ENCODE data around the gene SOX9.

The SOX9 gene

DNA sequence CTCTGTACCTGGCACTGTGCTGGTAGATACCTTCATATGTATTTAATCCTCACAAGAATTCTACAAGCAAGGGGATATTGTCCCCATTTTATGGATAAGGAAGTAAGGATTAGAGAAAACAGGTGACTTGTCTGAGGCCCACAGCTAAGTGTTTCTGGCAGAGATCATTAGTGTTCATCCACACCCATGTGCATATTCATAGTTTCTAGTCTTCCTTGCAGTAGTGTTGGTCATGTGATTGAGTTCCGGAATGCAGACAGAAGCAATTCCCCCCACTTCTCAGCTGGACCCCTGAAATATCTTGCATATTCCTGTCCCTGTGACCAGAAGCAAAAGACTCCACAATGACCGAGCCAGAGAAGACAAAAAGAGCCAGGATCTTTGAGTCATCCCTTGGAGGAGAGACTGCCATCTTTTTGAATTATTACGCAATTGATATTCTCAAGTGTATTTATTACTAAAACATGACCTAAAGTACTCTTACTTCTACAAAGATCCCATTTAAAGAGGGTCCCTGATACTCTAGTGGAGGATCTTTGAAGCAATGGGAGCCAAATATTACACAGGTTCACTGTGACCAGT is 43.4 kb downstream of the SOX9 start:
- TF ChIP-seq, protein P1, sequence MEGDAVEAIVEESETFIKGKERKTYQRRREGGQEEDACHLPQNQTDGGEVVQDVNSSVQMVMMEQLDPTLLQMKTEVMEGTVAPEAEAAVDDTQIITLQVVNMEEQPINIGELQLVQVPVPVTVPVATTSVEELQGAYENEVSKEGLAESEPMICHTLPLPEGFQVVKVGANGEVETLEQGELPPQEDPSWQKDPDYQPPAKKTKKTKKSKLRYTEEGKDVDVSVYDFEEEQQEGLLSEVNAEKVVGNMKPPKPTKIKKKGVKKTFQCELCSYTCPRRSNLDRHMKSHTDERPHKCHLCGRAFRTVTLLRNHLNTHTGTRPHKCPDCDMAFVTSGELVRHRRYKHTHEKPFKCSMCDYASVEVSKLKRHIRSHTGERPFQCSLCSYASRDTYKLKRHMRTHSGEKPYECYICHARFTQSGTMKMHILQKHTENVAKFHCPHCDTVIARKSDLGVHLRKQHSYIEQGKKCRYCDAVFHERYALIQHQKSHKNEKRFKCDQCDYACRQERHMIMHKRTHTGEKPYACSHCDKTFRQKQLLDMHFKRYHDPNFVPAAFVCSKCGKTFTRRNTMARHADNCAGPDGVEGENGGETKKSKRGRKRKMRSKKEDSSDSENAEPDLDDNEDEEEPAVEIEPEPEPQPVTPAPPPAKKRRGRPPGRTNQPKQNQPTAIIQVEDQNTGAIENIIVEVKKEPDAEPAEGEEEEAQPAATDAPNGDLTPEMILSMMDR (IDR thresholded peaks at IDR 0.05; ENCODE audit: control extremely low read depth, extremely low read depth, low read depth, missing control alignments) = no peak
- POLR2A ChIA-PET = no interaction called here
- no peak for DNase-seq (ENCODE audit: extremely low spot score)
- CTCF ChIA-PET = interaction anchor here (1.1 to 1.2 kb wide), 2 partner anchors 9 to 15 kb away, joined by 3 read pairs; no protein-coding TSS in a partner anchor

DNA sequence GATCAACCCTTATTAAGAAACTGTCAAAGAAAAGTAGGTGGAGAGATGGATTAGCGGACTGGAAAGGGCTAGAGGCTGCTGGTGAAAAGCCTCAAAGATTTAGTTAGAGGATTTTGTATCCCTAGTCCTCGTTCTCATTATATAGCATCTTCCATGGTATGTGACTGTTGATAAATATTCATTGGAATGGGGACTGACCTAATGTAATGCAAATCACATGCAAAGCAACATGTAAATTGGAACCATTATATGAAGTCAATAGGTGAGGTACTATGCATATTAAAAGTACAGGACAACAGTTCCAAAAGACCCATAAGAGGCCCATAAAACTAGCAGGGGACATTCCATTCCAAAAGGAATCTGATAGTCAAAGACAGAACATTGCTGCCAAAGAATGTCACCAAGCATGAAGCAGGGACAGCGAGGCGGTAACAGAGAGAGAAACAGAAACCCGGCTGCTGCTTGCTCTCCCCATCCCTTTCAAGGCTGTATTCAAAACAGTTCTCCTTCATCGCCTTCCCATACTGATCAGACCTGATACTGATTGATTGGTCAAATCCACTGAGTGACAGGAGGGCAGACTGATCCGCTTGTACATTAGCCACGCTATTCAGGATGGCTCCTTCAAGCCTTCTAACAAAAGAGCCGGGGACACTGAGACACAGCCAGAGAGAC is 44.5 kb downstream of the SOX9 start:
- TF ChIP-seq, protein P1 (IDR thresholded peaks at IDR 0.05; ENCODE audit: control extremely low read depth, extremely low read depth, low read depth, missing control alignments) = no peak
- CTCF ChIA-PET = no interaction called here
- POLR2A ChIA-PET = no interaction called here
- no peak for DNase-seq (ENCODE audit: extremely low spot score)

DNA sequence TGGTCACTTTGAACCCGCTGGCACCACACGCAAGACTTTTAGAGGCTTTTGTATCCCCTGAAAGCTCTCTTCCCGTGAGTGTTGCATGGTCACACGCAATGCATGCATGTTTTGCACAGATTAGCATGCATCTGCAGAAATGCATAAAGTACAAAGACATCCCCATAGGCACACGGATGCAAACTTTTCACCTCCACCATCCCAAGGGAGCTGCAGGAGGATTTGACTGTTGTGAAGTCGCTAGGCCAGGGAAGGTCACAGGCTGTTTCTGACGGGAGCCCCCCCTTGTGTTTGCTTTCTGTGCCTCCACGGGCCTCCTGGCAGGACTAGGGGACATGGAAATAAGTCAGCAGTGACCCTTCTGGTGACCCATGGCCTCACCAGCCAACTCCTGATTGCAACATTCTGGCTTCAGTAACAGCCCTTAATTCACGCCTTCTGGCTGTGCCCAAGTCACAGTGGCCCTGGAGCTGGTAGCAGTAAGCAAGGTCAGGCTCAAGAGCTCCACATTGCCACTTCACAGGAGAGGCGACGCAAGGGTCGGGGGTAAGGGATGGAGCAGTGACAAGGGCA is 45.1 kb downstream of the SOX9 start:
- TF ChIP-seq, protein P1 (IDR thresholded peaks at IDR 0.05; ENCODE audit: control extremely low read depth, extremely low read depth, low read depth, missing control alignments) = no peak
- DNase-seq (ENCODE audit: extremely low spot score) = no peak
- ChIA-PET CTCF (no interaction called here), POLR2A (no interaction called here)

DNA sequence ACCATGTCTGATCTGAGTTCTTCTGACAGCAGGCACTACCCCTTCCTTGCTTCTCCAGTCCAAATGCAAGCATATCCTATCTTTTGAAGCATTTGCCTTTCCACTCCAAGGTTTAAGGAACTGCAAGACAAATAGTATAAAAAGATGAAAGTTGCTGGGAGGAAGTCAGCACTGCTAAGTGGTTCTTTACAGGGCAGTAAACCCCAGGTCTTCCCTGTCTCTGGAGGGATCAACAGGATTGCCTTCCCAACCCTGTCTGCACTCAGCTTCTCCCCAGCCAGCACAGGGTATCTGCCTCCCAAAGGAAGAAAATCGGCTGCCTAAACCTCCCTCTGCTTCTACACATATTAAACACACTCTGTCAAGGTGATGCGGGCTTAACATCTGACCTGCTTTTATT is 46.8 kb downstream of the SOX9 start:
- DNase-seq (ENCODE audit: extremely low spot score) = no peak
- TF ChIP-seq, protein P1 (IDR thresholded peaks at IDR 0.05; ENCODE audit: control extremely low read depth, extremely low read depth, low read depth, missing control alignments) = no peak
- POLR2A ChIA-PET = no interaction called here
- CTCF ChIA-PET = interaction anchor here (1.4 kb wide), 1 partner anchor 30 kb away, joined by 3 read pairs; no protein-coding TSS in a partner anchor

DNA sequence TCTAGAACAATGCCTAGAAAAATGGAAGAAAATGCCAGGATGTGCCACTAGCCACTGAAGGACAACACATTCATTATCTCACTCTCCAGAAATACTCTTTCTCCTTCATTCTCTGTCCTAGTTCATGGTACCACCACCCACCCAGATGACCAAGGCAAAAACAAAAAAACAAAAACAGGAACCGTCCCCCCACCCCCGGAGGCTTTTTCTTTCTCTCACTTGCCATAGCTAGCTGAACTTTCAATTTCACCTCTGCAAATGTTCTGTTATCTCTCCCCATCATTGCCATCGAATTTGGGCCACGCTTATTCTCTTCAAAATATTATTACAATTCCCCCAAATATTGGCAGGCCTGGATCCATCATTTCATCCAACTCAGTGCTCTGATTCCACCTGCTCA is 49.0 kb downstream of the SOX9 start:
- DNase-seq (ENCODE audit: extremely low spot score) = peak; percentile 42
- ChIA-PET CTCF (interaction anchor here (0.9 kb wide), 1 partner anchor 369 kb away, joined by 3 read pairs; no protein-coding TSS in a partner anchor), POLR2A (no interaction called here)
- TF ChIP-seq, protein P1 (IDR thresholded peaks at IDR 0.05; ENCODE audit: control extremely low read depth, extremely low read depth, low read depth, missing control alignments) = no peak

DNA sequence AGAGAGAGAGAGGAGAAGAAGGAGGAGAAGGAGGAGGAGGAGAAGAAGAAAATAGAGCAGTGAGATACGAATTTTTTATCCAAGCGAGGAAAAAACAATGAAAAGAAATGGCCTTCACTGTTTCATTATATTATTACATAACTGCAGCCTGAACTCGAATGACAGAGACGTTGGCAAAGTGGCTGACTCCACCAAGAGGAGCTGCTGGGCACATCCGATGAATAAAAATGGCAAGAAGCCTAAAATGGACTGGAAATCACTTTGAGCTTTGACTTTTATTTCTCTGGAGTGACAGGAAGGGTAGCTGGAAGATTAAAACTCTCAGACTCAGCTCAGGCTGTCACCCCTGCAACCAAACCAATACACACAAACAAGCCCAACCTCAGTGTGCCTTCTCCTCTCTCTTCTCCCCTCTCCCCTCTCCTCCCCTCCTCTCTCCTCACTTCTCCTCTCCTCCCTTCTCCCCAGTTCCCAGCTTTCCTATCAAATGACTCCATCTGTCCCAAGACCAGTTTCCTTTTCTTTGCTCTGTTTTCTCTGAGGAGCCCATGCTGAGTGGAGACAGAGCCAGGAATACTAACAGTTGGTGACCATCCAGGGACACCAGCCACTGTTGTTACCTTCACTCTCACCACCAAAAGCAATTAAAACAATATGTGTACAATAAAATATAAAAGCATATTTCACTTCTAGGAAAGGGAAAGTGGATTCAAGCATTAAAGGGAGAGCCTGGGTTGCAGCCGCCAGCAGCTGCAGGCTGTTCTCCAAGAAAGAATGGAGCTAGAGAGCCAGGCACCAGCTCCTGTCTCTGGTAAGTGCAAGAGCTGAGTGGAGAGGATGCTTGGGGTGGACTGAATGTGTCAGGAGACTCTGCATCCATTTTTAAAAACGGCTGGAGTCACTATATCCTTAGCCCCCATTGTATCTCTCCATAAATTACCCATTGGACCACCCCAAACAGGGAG is 51.2 kb downstream of the SOX9 start:
- TF ChIP-seq, protein P1 (IDR thresholded peaks at IDR 0.05; ENCODE audit: control extremely low read depth, extremely low read depth, low read depth, missing control alignments) = no peak
- no peak for DNase-seq (ENCODE audit: extremely low spot score)
- POLR2A ChIA-PET = no interaction called here
- CTCF ChIA-PET = interaction anchor here (1.5 to 1.6 kb wide), 2 partner anchors 43 to 351 kb away, joined by 3 read pairs; no protein-coding TSS in a partner anchor

Measured in GM10248 (cell line).